Activated T-cell treated with anti-CD3 and anti-CD28 coated beads for 48 hours (primary cell): ENCODE data around the gene PPHLN1.
"Not testable (repeated sequence)": the region's sequence is repeated elsewhere in the genome, so short reads cannot be mapped to it uniquely, and the experiment has no call there.

Experiments
- DNase-seq: peaks from one replicate; pipeline ENCODE4 v3.0.0-alpha.2; 2020; ENCODE audit warnings: low read depth

The PPHLN1 gene

DNA sequence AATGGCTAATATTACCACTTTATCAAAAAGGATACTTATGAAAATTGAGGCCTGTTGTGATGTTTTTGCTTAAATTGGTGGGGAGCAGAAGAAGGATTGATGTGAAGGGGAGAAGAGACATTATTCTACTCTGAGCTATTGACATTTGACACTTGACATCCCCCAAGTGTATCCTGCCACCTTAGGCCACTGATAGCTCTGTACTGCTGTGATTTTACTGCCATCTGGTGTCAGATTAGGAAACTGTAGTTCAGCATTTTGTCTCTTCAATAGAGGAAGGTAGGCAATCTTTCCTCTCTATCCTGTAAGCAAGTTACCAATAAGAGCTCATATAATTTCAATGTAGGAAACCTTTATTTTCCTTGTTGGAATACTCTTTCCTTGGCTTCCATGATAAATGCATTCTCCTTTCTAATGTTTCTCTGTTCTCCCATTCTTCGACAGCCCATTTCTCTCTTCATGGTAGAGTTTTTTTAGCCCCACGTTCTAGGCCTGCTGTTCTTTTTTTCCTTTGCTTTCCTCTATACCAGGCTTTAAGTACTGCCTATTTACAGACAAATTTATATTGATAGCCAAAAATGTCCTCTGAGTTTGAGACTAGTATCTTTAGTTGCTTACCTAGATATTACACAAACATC, 46.3 kb downstream of the PPHLN1 start:
- no peak for DNase-seq

DNA sequence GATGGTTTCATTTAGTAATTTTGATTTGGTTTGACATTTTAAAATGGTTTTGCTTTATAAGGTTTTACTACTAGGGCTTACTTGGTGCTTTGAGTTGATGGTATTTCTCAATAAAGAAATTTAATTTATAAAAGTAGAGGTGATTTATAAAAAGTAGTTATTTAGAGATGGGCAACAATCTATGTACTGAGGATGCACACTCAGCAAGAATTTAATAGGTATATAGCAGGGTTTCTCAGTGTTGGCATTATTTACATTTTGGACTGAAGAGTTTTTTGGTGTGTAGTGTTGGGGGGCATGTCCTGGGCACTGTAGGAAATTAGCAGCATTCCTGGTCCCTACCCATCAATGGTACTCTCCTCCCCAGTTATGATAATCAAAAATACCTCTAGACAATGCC, 47.7 kb downstream of the PPHLN1 start:
- DNase-seq: no peak

DNA sequence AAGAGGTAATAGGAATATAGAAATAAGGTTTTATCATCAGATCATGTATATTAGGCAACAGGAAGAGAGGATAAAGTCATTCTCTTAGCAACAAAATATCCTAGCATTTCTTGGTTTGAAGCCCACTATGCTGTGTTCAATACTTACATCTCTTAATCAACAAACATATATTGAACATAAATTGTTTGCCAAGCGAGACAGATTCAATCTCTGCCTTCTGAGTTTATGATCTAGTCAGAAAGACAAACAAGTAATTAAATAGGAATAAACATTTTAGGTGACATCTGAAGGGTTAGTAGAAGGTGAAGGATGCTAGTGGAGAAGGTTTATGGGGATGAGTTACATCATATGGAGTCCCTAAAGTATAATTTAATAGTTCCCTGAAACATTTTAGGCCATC, 54.8 kb downstream of the PPHLN1 start:
- DNase-seq: no peak

DNA sequence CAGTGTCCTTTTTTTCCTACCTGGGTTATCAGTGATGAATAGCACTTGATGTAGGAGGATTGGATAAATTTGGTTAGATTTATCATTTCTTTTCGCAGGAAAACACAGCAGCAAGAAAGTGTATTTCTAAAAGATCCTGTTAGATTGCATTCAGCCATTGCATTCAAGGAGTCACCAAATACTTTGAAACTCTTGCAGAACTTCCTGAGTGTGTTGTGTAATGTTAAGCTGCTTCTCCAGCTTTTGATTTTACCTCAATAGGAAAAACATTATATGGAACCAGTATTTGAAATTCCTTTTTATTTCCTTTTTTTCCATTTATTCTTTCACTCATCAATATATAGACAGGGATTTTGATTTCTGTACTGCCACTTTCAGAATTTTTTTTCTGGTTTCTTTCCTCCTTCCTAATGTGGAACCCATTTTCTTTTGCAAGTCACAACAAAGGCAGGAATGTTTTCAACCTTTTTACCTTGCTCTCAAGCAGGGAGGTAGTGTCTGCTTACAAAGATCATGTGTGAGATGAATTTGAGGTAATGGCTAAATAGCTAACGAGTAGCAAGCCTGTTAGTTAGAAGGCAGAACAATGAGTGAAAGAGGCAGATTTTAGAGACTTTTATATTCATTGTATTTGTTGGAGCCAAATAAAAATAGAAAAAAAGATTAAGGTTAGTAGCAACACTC, 56.2 kb downstream of the PPHLN1 start:
- no peak for DNase-seq

DNA sequence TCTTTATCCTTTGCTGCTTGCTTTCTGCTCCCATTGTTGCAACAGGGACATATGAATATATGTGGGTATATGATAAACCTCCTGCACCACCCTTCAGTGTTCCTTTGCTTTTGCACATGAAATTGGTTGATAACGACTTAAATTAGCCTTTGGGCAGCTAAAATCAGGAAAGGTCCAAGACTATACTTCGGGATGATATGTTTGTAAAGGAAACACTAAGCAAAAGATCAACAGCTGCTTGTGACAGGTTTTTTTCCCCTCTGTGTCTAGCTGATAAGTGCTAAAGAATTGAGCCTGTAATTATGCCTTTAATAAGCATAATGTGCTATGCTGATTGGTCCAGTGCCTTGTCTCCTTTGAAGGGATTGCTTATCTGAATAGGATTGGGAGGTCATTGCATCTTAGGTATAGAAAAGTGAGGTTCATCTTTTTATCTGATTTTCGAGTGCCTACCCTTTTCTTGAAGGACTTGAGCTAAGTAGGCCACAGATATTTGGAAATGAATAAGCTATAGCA, 59.4 kb downstream of the PPHLN1 start:
- DNase-seq: no peak

DNA sequence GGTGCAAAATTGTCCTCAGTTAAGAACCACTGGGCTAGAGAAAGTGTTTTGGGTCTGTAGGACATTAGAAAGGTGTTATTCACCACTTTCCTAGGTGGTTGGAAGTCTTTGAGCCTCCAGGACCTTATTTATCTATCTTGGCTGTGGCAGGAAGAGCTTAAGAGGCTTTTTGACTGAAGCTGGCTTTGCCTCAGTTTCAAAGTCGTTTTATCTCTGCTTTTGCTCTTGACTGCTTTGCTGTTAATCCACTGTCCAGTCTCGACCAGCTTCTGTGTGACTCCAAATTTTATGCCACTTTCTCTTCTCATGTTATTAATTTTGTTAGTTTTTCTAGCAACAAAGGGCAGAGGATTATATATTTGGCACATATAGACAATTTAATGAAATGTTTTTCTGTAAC, 60.3 kb downstream of the PPHLN1 start:
- DNase-seq: no peak

DNA sequence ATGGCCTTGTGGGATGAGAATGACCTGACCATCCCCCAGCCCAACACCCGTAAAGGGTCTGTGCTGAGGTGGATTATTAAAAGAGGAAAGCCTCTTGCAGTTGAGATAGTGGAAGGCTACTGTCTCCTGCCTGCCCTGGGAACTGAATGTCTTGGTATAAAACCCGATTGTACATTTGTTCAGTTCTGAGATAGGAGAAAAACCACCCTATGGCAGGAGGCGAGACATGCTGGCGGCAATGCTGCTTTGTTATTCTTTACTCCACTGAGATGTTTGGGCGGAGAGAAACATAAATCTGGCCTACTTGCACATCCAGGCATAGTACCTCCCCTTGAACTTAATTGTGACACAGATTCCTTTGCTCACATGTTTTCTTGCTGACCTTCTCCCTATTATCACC, 62.1 kb downstream of the PPHLN1 start:
- DNase-seq: not testable (repeated sequence)

DNA sequence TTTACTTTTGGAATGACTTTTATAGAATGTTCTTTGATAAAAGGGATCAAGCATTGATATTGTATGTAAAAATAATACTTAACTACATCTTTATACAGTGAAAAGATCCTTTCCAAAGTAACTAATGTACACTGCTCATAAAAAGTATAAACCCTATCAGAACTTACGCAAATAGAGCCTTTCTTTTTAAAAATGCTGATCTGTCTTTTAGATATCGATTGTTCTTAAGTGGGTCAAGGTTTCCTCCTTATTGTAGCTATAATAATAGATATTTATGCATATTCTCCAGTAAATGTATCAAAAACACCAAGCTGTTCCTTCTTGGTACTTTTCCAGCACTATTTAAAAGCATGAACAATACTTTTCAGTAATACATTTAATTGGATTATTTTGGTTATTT, 68.5 kb downstream of the PPHLN1 start:
- no peak for DNase-seq

GRCh38 chr12:42396473-42397259, 70.7 kb downstream of the PPHLN1 start:
- no peak for DNase-seq

GRCh38 chr12:42402821-42403411, 76.9 kb downstream of the PPHLN1 start:
- DNase-seq: no peak

DNA sequence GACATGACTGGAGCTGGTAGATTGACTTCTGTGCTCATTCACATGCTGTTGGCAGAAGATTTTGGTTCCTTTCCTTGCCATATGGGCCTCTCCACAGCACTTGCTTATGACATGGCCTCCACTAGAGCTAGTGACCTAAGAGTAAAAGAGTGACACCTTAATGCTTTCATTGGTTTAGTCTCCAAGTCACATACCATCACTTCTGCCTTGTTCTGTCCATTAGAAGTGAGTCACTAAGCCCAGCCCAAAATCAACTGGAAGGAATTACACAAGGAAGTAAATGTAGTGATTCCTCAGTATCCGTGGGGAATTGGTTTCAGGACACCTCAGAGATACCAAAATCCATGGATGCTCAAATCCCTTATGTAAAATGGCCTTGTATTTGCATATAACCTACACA, 81.3 kb downstream of the PPHLN1 start:
- no peak for DNase-seq

- no peak for DNase-seq
These were observed 83.5 kb downstream of the PPHLN1 start for GRCh38 chr12:42409471-42409870.

- DNase-seq: no peak
These were observed 84.4 kb downstream of the PPHLN1 start for GRCh38 chr12:42410340-42410739.

DNA sequence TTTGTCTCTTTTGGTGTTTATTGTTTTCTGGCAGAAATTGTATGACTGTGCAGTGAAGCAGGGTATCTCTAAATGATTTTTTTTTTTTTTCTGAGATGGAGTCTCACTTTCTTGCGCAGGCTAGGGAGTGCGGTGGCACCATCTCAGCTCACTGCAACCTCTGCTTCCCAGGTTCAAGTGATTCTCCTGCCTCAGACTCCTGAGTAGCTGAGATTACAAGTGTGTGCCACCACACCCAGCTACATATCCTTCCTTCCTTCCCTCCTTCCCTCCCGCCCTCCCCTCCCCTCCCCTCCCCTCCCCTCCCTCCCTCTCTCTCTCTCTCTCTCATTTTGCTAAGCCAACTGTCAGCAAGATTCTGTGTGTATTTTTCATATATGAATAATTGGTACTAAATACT, 94.4 kb downstream of the PPHLN1 start:
- DNase-seq: no peak

DNA sequence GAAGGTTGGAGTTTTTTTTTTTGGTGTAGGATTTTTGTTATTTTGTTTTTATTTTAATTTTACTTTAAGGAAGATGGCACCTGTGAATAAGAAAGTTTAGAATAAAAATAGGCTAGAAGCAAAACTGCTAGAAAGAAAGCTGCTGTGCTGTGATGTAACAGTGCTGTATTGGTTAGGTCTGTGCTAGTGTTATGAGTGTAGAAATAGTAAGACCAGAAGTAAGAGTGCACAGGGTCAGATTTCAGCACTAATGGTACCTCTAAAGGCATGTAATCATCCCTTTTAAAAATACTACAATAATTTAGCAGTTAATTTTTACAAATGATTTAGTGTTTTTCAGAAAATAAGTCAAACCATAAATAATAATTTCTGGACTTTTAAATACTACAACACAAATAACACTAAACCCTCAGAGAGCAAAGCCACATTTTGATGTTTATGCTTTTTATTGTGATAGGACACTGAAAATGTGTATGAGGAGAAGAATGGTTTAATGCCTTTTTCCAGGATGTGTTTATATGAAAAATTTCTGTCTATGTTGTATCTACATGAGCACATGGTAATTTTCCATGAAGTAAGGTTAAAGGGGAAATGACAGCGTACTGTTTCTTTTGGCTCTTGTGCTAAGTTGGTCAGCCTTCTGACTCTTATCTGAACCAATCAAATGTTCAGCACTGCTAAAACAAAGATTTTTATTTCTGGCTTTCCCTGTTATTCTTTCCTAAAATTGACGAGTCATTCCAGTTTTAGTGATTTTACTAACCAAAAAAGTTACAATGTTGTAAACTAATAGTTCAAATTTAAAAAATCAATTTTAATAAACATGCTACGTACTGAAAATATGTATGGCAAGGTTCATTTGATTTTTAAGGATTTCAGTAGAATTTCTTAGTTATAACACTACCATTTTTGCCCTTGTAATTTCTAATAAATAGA, 96.1 kb downstream of the PPHLN1 start:
- no peak for DNase-seq

DNA sequence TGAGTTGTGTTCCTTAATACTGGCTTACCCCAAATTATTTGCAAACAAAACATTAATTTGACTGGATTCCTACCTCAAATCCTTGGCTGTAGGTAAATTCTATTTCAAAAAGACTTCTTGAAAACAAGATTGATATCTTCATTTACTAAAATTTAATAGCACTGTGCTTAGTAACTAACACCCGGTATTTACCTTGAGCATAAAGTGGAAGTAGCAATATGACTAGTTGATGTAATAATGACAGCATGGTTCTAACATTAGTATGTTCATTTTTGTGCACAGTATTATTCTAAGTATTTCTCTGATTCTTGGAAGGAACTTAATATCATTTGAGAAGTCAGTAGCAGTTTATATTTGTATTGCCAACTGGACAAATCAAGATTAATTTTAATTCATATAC, 96.8 kb downstream of the PPHLN1 start:
- no peak for DNase-seq

DNA sequence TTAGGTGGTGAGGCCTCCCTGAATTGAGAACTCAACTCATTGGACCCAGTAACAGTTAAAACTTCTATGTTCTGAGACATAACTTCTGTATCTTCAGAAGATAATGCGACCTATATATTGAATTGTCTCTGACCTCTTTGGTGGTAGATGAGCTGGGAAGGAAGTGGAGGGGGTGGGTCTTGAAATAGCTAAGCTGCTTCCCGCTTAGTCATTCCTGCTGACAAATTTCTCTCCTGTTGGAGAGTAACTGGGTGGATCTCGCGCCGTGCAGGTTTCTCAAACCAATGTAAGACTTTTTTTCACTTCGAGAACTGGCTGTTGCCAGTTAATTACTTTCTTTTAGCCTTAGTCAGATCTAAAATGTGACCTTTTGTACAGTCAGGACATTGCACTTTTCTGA, 100.8 kb downstream of the PPHLN1 start:
- DNase-seq: peak; percentile 1

DNA sequence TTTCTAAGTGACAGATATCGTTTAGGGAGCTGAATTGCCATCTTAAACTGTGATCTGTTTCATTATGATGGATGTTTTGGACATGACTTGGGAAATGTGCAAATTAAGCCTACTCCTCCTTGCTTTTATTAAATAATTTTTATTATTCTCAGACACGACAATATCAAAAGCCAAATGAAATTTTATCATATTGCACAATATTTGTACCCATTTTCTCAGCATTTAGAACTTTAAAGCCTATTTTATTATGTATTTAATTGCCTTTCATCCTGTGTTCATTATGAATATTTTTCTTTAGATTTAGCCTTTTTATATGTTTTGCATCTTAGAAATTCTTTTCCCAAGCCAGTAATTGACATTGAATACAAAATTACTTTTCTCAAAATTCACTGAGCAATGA, 102.9 kb downstream of the PPHLN1 start:
- no peak for DNase-seq

- DNase-seq: no peak
These were observed 106.7 kb downstream of the PPHLN1 start for GRCh38 chr12:42432517-42433140.

DNA sequence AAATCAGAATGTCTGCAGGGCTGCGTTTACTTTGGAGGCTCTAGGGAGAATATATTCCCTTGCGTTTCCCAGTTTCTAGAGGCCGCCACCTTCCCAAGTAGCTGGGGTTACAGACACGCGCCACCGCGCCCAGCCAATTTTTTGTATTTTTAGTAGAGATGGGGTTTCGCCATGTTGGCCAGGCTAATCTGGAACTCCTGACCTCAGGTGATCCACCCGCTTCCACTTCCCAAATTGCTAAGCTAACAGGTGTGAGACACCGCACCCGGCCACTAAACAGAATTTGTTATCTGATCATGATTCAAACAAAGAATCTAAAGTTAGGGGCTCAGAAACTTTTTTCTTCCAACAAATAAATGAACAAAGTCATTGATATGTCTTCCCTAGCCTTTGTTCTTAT, 114.6 kb downstream of the PPHLN1 start:
- no peak for DNase-seq

GRCh38 chr12:42442311-42442759, 116.4 kb downstream of the PPHLN1 start:
- DNase-seq: no peak
